Cardiac fibroblast (primary cell): ENCODE results near the gene RAB11FIP5.

ENCODE experiments used
- DNase-seq, 2 donors: peaks; one replicate each; pipeline versions ENCODE4 v3.0.0 to v3.0.0-alpha.2; 2010; ENCODE audit warnings: low read depth in 2 of 2
- H3K4me3 ChIP-seq, 2 donors: replicated peaks in 1 of 2; 1 replicate in 1 of 2; 2 replicates in 1 of 2; pipeline ENCODE4 v1.5.1; 2011; ENCODE audit warnings: low read depth in 2 of 2, low read length in 2 of 2, mild to moderate bottlenecking in 2 of 2, moderate library complexity in 1 of 2
- CTCF ChIP-seq: IDR thresholded peaks from one replicate; pipeline ENCODE4 v1.5.1; 2011; ENCODE audit warnings: low read depth, mild to moderate bottlenecking, low read length, inconsistent platforms

Gene RAB11FIP5

GRCh38 chr2:73083886-73084800 is 28.6 kb downstream of the RAB11FIP5 start:
- no peak for TF ChIP-seq CTCF
- no peak for DNase-seq
- no peak overlapping the region for H3K4me3 ChIP-seq

GRCh38 chr2:73082523-73083410 is 30.0 kb downstream of the RAB11FIP5 start:
- TF ChIP-seq CTCF: no peak

GRCh38 chr2:73081181-73081671 is 31.5 kb downstream of the RAB11FIP5 start:
- TF ChIP-seq CTCF: no peak
- DNase-seq: no peak
- no peak overlapping the region for H3K4me3 ChIP-seq

More at GRCh38 chr2:73082523-73083410, 30.0 kb downstream of the RAB11FIP5 start:
- DNase-seq: no peak
- no peak overlapping the region for H3K4me3 ChIP-seq

- no peak for DNase-seq
- no peak for TF ChIP-seq CTCF
- no peak overlapping the region for H3K4me3 ChIP-seq
Observed at GRCh38 chr2:73080321-73081131, 32.2 kb downstream of the RAB11FIP5 start.

GRCh38 chr2:73079636-73080035 is 33.1 kb downstream of the RAB11FIP5 start:
- TF ChIP-seq CTCF: no peak
- no peak overlapping the region for H3K4me3 ChIP-seq
- DNase-seq: no peak
